WTC11 (cell line): ENCODE measurements around the gene CACNA1H. TPM values are rescaled to one million over a fixed set of nuclear protein-coding genes. Genes with fewer than 3 reads are reported as not detected.

ENCODE experiments used
- ATAC-seq: fragments of 200-7000 bp; cut with Tn5 transposase; 2 replicates; pipeline ENCODE4 v1.10.0; 2021; ENCODE audit warnings: mild to moderate bottlenecking, moderate library complexity
- CTCF ChIA-PET: fragments of 300-600 bp; sonication (Branson Sonifier 250); formaldehyde crosslinking; loops from one replicate; lab custom pipeline; 2021; ENCODE audit warnings: antibody characterized with exemption; lab: Charles Lee
- POLR2A ChIA-PET: fragments of 350-600 bp; sonication (Branson Sonifier 250); formaldehyde crosslinking; loops from one replicate; lab custom pipeline; 2021; ENCODE audit warnings: antibody characterized with exemption; lab: Charles Lee
- DNase-seq: peaks from one replicate; pipeline ENCODE4 v3.0.0; 2021; ENCODE audit warnings: low spot score
- H3K27ac Mint-ChIP-seq: 2 replicates; pipeline ENCODE4 v1.8.0; 2021; ENCODE audit warnings: mixed read lengths
- H3K27me3 Mint-ChIP-seq: 2 replicates; pipeline ENCODE4 v1.8.0; 2021; ENCODE audit warnings: low read depth, mild to moderate bottlenecking, moderate library complexity, mixed read lengths
- H3K36me3 Mint-ChIP-seq: 2 replicates; pipeline ENCODE4 v1.8.0; 2021; ENCODE audit warnings: mixed read lengths
- H3K4me1 Mint-ChIP-seq: 2 replicates; pipeline ENCODE4 v1.8.0; 2022; ENCODE audit warnings: mixed read lengths
- H3K4me3 Mint-ChIP-seq: 2 replicates; pipeline ENCODE4 v1.8.0; 2021; ENCODE audit warnings: mild to moderate bottlenecking, moderate library complexity, mixed read lengths
- H3K9me3 Mint-ChIP-seq: 2 replicates; pipeline ENCODE4 v1.8.0; 2021; ENCODE audit warnings: mixed read lengths
- CREB1 ChIP-seq: sonication (generic); formaldehyde crosslinking; IDR thresholded peaks from 2 replicates; pipeline ENCODE4 v1.8.0; 2023; ENCODE audit warnings: mild to moderate bottlenecking, missing genetic modification reagents
- ESRRA ChIP-seq: sonication (generic); formaldehyde crosslinking; IDR thresholded peaks from 2 replicates; pipeline ENCODE4 v1.8.1; 2022; ENCODE audit warnings: mild to moderate bottlenecking, missing genetic modification reagents, borderline replicate concordance
- GTF2I ChIP-seq: fragments of 250-450 bp; sonication (Bioruptor Pico); conservative IDR thresholded peaks from 2 replicates; pipeline ENCODE4 v1.4.0; 2021; ENCODE audit warnings: mild to moderate bottlenecking
- MYBL2 ChIP-seq: sonication (generic); formaldehyde crosslinking; IDR thresholded peaks from 2 replicates; pipeline ENCODE4 v1.8.1; 2023; ENCODE audit warnings: mild to moderate bottlenecking, moderate library complexity, missing genetic modification reagents
- NFATC4 ChIP-seq: fragments of 250-450 bp; sonication (Bioruptor Pico); IDR thresholded peaks from 2 replicates; pipeline ENCODE4 v1.9.0; 2021; ENCODE audit warnings: mild to moderate bottlenecking
- NR3C1 ChIP-seq: sonication (generic); formaldehyde crosslinking; conservative IDR thresholded peaks from 2 replicates; pipeline ENCODE4 v1.8.1; 2023; ENCODE audit warnings: low read depth, mild to moderate bottlenecking, missing genetic modification reagents
- TCF7 ChIP-seq: sonication (generic); formaldehyde crosslinking; IDR thresholded peaks from 2 replicates; pipeline ENCODE4 v1.8.0; 2022; ENCODE audit warnings: mild to moderate bottlenecking, low read depth, missing genetic modification reagents, moderate library complexity
- ZNF219 ChIP-seq: sonication (generic); formaldehyde crosslinking; IDR thresholded peaks from 2 replicates; pipeline ENCODE4 v1.8.0; 2023; ENCODE audit warnings: missing genetic modification reagents, mild to moderate bottlenecking, borderline replicate concordance
- ZNF396 ChIP-seq: fragments of 250-450 bp; sonication (Bioruptor Pico); IDR thresholded peaks from 2 replicates; pipeline ENCODE4 v1.8.0; 2021; ENCODE audit warnings: mild to moderate bottlenecking, moderate library complexity, borderline replicate concordance
- total RNA-seq: library from RNA; stranded (reverse); gene quantifications from 3 replicates; pipeline ENCODE4 v1.2.3, GENCODE V29; 2021
- TF ChIP-seq, protein P1 (sequence below): fragments of 250-450 bp; sonication (Bioruptor Pico); IDR thresholded peaks from 2 replicates; pipeline ENCODE4 v1.9.0; 2021; ENCODE audit warnings: mild to moderate bottlenecking, borderline replicate concordance
- TF ChIP-seq, protein P2 (sequence below): sonication (generic); formaldehyde crosslinking; IDR thresholded peaks from 2 replicates; pipeline ENCODE4 v1.8.0; 2022; ENCODE audit warnings: mild to moderate bottlenecking, missing genetic modification reagents
- TF ChIP-seq, protein P3 (sequence below): sonication (generic); formaldehyde crosslinking; IDR thresholded peaks from 2 replicates; pipeline ENCODE4 v1.8.1; 2022; ENCODE audit warnings: low read depth, mild to moderate bottlenecking, moderate library complexity, missing genetic modification reagents, borderline replicate concordance
- TF ChIP-seq, protein P4 (sequence below): sonication (generic); formaldehyde crosslinking; conservative IDR thresholded peaks from 2 replicates; pipeline ENCODE4 v1.8.1; 2022; ENCODE audit warnings: mild to moderate bottlenecking, missing genetic modification reagents
- TF ChIP-seq, protein P5 (sequence below): sonication (generic); formaldehyde crosslinking; IDR thresholded peaks from 2 replicates; pipeline ENCODE4 v1.8.1; 2022; ENCODE audit warnings: mild to moderate bottlenecking, missing genetic modification reagents, moderate library complexity, borderline replicate concordance
- TF ChIP-seq, protein P6 (sequence below): sonication (generic); formaldehyde crosslinking; IDR thresholded peaks from 2 replicates; pipeline ENCODE4 v1.8.1; 2023; ENCODE audit warnings: mild to moderate bottlenecking, missing genetic modification reagents, moderate library complexity
- TF ChIP-seq, protein P7 (sequence below): sonication (generic); formaldehyde crosslinking; IDR thresholded peaks from 2 replicates; pipeline ENCODE4 v1.8.1; 2023; ENCODE audit warnings: mild to moderate bottlenecking, missing genetic modification reagents
- TF ChIP-seq, protein P8 (sequence below): sonication (generic); formaldehyde crosslinking; IDR thresholded peaks from 2 replicates; pipeline ENCODE4 v1.8.0; 2022; ENCODE audit warnings: mild to moderate bottlenecking, missing genetic modification reagents

Gene CACNA1H
- total RNA-seq, 1 experiment from 2014 or later, result 38.0 TPM

DNA sequence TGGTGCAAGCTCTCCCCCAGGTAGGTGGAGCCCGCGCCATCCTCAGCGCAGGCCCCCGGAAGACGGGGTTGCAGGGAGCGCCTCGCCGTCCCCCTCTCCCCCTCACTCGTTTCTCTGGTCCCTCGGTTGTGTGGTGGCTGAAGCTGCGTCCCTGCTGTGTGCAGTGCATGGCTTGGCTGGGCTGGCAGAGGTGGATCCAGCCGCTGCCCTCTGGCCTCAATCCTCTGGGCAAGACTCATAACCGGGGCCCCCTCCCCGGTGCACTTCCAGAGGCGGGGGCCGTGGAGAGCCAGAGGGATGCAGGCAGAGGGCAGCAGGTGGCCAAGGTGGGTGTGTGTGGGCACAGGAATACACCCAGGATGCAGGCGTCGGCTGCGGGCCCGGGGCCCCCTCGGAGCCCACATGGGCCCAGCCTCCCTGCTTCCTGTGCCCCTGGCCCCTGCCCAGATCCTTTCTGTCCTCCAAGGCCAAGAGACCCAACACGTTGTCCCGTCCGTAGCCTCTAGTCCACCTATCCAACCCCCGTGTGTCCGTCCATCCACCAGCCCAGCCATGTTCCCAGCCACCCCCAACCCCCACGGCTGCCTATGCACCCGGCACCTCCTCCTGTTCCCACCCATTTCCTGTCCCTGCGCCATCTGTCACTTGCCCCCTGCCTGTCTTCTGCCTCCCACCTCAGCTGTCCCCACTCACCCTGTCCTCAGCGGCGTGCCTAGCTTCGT, 62.8 kb downstream of the CACNA1H start:
- H3K4me3 Mint-ChIP-seq, result no peak overlapping the region
- TF ChIP-seq ZNF219 (CRISPR knock-in tag), result no peak
- no peak for TF ChIP-seq ZNF396 (CRISPR knock-in tag)
- no peak for TF ChIP-seq TCF7 (CRISPR knock-in tag)
- no peak for TF ChIP-seq GTF2I (CRISPR knock-in tag)
- TF ChIP-seq, all 79 proteins: peak for 0
- CTCF ChIA-PET, result interaction anchor here (0.6 kb wide), 1 partner anchor 167 kb away, joined by 3 read pairs; no protein-coding TSS in a partner anchor
- POLR2A ChIA-PET, result no interaction called here
- H3K27ac Mint-ChIP-seq, result no peak overlapping the region
- H3K36me3 Mint-ChIP-seq, result no peaks in the 10 kb centered on the region
- DNase-seq, result no peak
- H3K9me3 Mint-ChIP-seq, result no peaks in the 10 kb centered on the region
- ATAC-seq, result no peak
- H3K4me1 Mint-ChIP-seq, result no peaks in the 10 kb centered on the region
- no peaks in the 10 kb centered on the region for H3K27me3 Mint-ChIP-seq

DNA sequence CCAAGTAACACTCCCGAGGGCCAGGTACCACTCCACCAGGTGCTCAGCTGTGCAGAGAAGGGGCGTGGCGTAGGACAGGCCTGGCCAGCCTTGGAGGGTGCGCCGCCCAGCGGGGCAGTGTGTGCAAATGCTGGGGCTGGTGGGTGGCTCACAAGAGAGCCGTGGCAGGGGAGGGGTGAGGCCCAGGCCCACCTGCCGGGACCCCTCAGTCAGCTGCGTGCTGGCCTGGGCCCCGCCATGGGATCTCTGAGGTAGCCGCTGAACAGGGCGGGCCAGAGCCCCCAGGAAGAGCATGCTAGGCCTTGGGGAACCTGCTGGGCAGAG, 63.4 kb downstream of the CACNA1H start:
- ChIA-PET CTCF (no interaction called here), POLR2A (no interaction called here)
- H3K4me3 Mint-ChIP-seq, result no peak overlapping the region
- no peaks in the 10 kb centered on the region for H3K4me1 Mint-ChIP-seq
- H3K36me3 Mint-ChIP-seq, result no peaks in the 10 kb centered on the region
- no peak overlapping the region for H3K27ac Mint-ChIP-seq
- no peaks in the 10 kb centered on the region for H3K9me3 Mint-ChIP-seq
- no peaks in the 10 kb centered on the region for H3K27me3 Mint-ChIP-seq
- TF ChIP-seq MYBL2 (CRISPR knock-in tag), result no peak
- no peak for TF ChIP-seq NFATC4 (CRISPR knock-in tag)
- TF ChIP-seq, protein P1, sequence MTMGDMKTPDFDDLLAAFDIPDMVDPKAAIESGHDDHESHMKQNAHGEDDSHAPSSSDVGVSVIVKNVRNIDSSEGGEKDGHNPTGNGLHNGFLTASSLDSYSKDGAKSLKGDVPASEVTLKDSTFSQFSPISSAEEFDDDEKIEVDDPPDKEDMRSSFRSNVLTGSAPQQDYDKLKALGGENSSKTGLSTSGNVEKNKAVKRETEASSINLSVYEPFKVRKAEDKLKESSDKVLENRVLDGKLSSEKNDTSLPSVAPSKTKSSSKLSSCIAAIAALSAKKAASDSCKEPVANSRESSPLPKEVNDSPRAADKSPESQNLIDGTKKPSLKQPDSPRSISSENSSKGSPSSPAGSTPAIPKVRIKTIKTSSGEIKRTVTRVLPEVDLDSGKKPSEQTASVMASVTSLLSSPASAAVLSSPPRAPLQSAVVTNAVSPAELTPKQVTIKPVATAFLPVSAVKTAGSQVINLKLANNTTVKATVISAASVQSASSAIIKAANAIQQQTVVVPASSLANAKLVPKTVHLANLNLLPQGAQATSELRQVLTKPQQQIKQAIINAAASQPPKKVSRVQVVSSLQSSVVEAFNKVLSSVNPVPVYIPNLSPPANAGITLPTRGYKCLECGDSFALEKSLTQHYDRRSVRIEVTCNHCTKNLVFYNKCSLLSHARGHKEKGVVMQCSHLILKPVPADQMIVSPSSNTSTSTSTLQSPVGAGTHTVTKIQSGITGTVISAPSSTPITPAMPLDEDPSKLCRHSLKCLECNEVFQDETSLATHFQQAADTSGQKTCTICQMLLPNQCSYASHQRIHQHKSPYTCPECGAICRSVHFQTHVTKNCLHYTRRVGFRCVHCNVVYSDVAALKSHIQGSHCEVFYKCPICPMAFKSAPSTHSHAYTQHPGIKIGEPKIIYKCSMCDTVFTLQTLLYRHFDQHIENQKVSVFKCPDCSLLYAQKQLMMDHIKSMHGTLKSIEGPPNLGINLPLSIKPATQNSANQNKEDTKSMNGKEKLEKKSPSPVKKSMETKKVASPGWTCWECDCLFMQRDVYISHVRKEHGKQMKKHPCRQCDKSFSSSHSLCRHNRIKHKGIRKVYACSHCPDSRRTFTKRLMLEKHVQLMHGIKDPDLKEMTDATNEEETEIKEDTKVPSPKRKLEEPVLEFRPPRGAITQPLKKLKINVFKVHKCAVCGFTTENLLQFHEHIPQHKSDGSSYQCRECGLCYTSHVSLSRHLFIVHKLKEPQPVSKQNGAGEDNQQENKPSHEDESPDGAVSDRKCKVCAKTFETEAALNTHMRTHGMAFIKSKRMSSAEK, result no peak
- TF ChIP-seq CREB1, result no peak
- TF ChIP-seq NR3C1 (CRISPR knock-in tag), result no peak
- TF ChIP-seq, protein P2, sequence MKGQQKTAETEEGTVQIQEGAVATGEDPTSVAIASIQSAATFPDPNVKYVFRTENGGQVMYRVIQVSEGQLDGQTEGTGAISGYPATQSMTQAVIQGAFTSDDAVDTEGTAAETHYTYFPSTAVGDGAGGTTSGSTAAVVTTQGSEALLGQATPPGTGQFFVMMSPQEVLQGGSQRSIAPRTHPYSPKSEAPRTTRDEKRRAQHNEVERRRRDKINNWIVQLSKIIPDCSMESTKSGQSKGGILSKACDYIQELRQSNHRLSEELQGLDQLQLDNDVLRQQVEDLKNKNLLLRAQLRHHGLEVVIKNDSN (CRISPR knock-in tag), result no peak
- ATAC-seq (no peak), DNase-seq (no peak)

DNA sequence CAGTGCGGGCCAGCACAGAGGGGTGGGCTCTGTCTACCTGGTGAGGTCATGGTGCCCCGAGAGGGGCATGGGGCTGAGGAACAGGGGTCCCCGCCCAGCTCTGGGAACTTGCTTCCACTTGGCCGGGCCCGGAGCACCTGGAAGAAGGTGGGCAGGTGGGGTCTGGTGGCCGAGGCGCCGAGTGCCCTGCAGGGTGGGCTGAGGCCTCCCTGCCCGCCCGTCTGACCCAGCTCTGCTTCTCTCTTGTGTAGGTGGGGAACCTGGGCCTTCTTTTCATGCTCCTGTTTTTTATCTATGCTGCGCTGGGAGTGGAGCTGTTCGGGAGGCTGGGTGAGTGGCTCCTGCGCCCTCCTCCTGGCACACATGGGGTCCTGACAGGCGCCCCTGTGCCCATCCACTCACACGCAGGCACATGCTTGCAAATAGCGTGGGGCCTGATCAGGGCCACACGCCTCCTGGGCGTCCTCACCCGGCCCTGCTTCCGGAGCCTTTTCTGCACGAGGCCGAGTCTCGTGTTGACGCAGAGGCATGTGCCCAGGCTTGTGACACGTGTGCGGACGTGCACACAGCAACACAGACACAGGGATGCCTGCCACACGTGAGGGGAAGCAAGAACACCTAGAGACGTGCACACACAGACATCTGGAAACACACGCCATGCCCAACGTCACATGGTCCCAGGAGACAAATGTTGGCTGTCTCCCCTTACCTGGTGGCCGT, 63.9 kb downstream of the CACNA1H start:
- DNase-seq (no peak), ATAC-seq (no peak)
- ChIA-PET CTCF (no interaction called here), POLR2A (no interaction called here)
- H3K9me3 Mint-ChIP-seq, result no peaks in the 10 kb centered on the region
- H3K4me3 Mint-ChIP-seq, result no peak overlapping the region
- no peaks in the 10 kb centered on the region for H3K27me3 Mint-ChIP-seq
- no peak overlapping the region for H3K27ac Mint-ChIP-seq
- no peaks in the 10 kb centered on the region for H3K36me3 Mint-ChIP-seq
- H3K4me1 Mint-ChIP-seq, result no peaks in the 10 kb centered on the region
- TF ChIP-seq, protein P3, sequence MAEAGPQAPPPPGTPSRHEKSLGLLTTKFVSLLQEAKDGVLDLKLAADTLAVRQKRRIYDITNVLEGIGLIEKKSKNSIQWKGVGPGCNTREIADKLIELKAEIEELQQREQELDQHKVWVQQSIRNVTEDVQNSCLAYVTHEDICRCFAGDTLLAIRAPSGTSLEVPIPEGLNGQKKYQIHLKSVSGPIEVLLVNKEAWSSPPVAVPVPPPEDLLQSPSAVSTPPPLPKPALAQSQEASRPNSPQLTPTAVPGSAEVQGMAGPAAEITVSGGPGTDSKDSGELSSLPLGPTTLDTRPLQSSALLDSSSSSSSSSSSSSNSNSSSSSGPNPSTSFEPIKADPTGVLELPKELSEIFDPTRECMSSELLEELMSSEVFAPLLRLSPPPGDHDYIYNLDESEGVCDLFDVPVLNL (CRISPR knock-in tag), result no peak
- TF ChIP-seq, protein P4, sequence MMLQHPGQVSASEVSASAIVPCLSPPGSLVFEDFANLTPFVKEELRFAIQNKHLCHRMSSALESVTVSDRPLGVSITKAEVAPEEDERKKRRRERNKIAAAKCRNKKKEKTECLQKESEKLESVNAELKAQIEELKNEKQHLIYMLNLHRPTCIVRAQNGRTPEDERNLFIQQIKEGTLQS (CRISPR knock-in tag), result no peak
- TF ChIP-seq, protein P5, sequence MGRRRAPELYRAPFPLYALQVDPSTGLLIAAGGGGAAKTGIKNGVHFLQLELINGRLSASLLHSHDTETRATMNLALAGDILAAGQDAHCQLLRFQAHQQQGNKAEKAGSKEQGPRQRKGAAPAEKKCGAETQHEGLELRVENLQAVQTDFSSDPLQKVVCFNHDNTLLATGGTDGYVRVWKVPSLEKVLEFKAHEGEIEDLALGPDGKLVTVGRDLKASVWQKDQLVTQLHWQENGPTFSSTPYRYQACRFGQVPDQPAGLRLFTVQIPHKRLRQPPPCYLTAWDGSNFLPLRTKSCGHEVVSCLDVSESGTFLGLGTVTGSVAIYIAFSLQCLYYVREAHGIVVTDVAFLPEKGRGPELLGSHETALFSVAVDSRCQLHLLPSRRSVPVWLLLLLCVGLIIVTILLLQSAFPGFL (CRISPR knock-in tag), result no peak
- TF ChIP-seq, protein P6, sequence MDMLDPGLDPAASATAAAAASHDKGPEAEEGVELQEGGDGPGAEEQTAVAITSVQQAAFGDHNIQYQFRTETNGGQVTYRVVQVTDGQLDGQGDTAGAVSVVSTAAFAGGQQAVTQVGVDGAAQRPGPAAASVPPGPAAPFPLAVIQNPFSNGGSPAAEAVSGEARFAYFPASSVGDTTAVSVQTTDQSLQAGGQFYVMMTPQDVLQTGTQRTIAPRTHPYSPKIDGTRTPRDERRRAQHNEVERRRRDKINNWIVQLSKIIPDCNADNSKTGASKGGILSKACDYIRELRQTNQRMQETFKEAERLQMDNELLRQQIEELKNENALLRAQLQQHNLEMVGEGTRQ (CRISPR knock-in tag), result no peak
- TF ChIP-seq GTF2I (CRISPR knock-in tag), result no peak
- TF ChIP-seq, protein P7, sequence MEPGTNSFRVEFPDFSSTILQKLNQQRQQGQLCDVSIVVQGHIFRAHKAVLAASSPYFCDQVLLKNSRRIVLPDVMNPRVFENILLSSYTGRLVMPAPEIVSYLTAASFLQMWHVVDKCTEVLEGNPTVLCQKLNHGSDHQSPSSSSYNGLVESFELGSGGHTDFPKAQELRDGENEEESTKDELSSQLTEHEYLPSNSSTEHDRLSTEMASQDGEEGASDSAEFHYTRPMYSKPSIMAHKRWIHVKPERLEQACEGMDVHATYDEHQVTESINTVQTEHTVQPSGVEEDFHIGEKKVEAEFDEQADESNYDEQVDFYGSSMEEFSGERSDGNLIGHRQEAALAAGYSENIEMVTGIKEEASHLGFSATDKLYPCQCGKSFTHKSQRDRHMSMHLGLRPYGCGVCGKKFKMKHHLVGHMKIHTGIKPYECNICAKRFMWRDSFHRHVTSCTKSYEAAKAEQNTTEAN (CRISPR knock-in tag), result no peak
- TF ChIP-seq, protein P8, sequence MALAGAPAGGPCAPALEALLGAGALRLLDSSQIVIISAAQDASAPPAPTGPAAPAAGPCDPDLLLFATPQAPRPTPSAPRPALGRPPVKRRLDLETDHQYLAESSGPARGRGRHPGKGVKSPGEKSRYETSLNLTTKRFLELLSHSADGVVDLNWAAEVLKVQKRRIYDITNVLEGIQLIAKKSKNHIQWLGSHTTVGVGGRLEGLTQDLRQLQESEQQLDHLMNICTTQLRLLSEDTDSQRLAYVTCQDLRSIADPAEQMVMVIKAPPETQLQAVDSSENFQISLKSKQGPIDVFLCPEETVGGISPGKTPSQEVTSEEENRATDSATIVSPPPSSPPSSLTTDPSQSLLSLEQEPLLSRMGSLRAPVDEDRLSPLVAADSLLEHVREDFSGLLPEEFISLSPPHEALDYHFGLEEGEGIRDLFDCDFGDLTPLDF (CRISPR knock-in tag), result no peak
- no peak for TF ChIP-seq ESRRA (CRISPR knock-in tag)
